Stimulated activated CD4-positive, alpha-beta T cell treated with anti-CD3 and anti-CD28 coated beads, Interleukin-4, amount 100 ng/mL, for 24 hours (primary cell): ENCODE results near the gene ALDOB.

Experiments
- DNase-seq: peaks from one replicate; pipeline ENCODE4 v3.0.0-alpha.2; 2020

ALDOB gene

GRCh38 chr9:101435601-101436079 lies at the start of gene ALDOB:
Gene ALDOB (minus strand): TSS chr9:101435774. CDS start chr9:101430887, 4,887 bp downstream.
- DNase-seq, result no peak

- DNase-seq, result no peak
Measured at GRCh38 chr9:101484046-101484445, 48.5 kb upstream of the ALDOB start.

GRCh38 chr9:101481261-101481660 lies 45.7 kb upstream of the ALDOB start:
- no peak for DNase-seq

GRCh38 chr9:101480386-101480785 lies 44.8 kb upstream of the ALDOB start:
- DNase-seq, result no peak

GRCh38 chr9:101479338-101480030 lies 43.9 kb upstream of the ALDOB start:
- DNase-seq, result no peak

GRCh38 chr9:101478906-101479305 lies 43.3 kb upstream of the ALDOB start:
- DNase-seq, result no peak

- no peak for DNase-seq
Measured at GRCh38 chr9:101478444-101478843, 42.9 kb upstream of the ALDOB start.

- DNase-seq, result no peak
Measured at GRCh38 chr9:101477736-101478135, 42.2 kb upstream of the ALDOB start.

- no peak for DNase-seq
Measured at GRCh38 chr9:101477214-101477613, 41.6 kb upstream of the ALDOB start.

- DNase-seq, result no peak
Measured at GRCh38 chr9:101476576-101477208, 41.1 kb upstream of the ALDOB start.

- DNase-seq, result no peak
Measured at GRCh38 chr9:101472891-101473290, 37.3 kb upstream of the ALDOB start.

- DNase-seq, result no peak
Measured at GRCh38 chr9:101470929-101471328, 35.4 kb upstream of the ALDOB start.

GRCh38 chr9:101470021-101470420 lies 34.4 kb upstream of the ALDOB start:
- no peak for DNase-seq

- DNase-seq, result no peak
Measured at GRCh38 chr9:101469026-101469425, 33.5 kb upstream of the ALDOB start.

GRCh38 chr9:101468116-101468515 lies 32.5 kb upstream of the ALDOB start:
- no peak for DNase-seq

- DNase-seq, result no peak
Measured at GRCh38 chr9:101467690-101468089, 32.1 kb upstream of the ALDOB start.

GRCh38 chr9:101466863-101467262 lies 31.3 kb upstream of the ALDOB start:
- no peak for DNase-seq

GRCh38 chr9:101465326-101465915 lies 29.8 kb upstream of the ALDOB start:
- DNase-seq, result no peak

- no peak for DNase-seq
Measured at GRCh38 chr9:101463397-101463796, 27.8 kb upstream of the ALDOB start.

GRCh38 chr9:101462558-101462957 lies 27.0 kb upstream of the ALDOB start:
- no peak for DNase-seq

- DNase-seq, result no peak
Measured at GRCh38 chr9:101460965-101461364, 25.4 kb upstream of the ALDOB start.

- peak; percentile 5 for DNase-seq
Measured at GRCh38 chr9:101458963-101459631, 23.5 kb upstream of the ALDOB start.

- DNase-seq, result no peak
Measured at GRCh38 chr9:101457003-101457402, 21.4 kb upstream of the ALDOB start.
